KBM-7 (cell line): Measurements from ENCODE around the gene CHIC1.
"Not testable (repeated sequence)": the region's sequence is repeated elsewhere in the genome, so short reads cannot be mapped to it uniquely, and the experiment has no call there.

Experiments used
- DNase-seq: peaks from one replicate; pipeline ENCODE4 v3.0.0-alpha.2; 2015
- in situ Hi-C: fragments of 300-500 bp; cut with MboI; formaldehyde crosslinking; loops from 2 replicates; pipeline ENCODE4 v1.14.3; 2020; ENCODE audit warnings: low sequenced_read_pairs, low pct_unique_long_range_greater_than_20kb, mixed read lengths

Gene CHIC1

GRCh38 chrX:73683236-73683859 lies 120.4 kb downstream of the CHIC1 start:
- no peak for DNase-seq
- in situ Hi-C loops = no loop called here

GRCh38 chrX:73707014-73707413 lies 144.0 kb downstream of the CHIC1 start:
- DNase-seq, in situ Hi-C loops: not testable (repeated sequence)

GRCh38 chrX:73728602-73729001 lies 165.6 kb downstream of the CHIC1 start:
- no peak for DNase-seq
- in situ Hi-C loops = no loop called here
